Psoas muscle (tissue), 8 donors: Measurements from ENCODE around the gene CPVL. TPM values are rescaled to one million over a fixed set of nuclear protein-coding genes. Genes with fewer than 3 reads are reported as not detected.
A peak's percentile ranks its signal among the peaks of the same experiment; 100 is the strongest.

Experiments used
- ATAC-seq, 4 donors: fragments of 200-7000 bp; cut with Tn5 transposase; one replicate each; pipeline ENCODE4 v1.9.1; 2020; ENCODE audit warnings: moderate library complexity in 3 of 4, mild to moderate bottlenecking in 2 of 4
- DNase-seq, 2 donors: peaks; one replicate each; pipeline ENCODE4 v3.0.0-alpha.2; 2020
- H3K27ac ChIP-seq: fragments of 200-600 bp; one replicate; pipeline ENCODE4 v1.8.0; 2022
- H3K27me3 ChIP-seq, 3 donors: fragments of 200-600 bp in 1 of 3; one replicate each; pipeline versions ENCODE4 v1.6.1 to v1.8.0; 2013 to 2022; ENCODE audit warnings: low read length in 2 of 3, mild to moderate bottlenecking in 2 of 3, moderate library complexity in 1 of 3; ENCODE audit not compliant: insufficient read depth in 3 of 3
- H3K36me3 ChIP-seq, 2 donors: fragments of 200-600 bp in 1 of 2; one replicate each; pipeline versions ENCODE4 v1.6.1 to v1.8.0; 2013 to 2022; ENCODE audit warnings: low read depth in 1 of 2, mild to moderate bottlenecking in 1 of 2, moderate library complexity in 1 of 2; ENCODE audit not compliant: insufficient read depth in 1 of 2
- H3K4me1 ChIP-seq: fragments of 200-600 bp; one replicate; pipeline ENCODE4 v1.8.0; 2022
- H3K4me3 ChIP-seq: fragments of 200-600 bp; one replicate; pipeline ENCODE4 v1.8.0; 2022; ENCODE audit warnings: mild to moderate bottlenecking
- H3K9me3 ChIP-seq: fragments of 200-600 bp; one replicate; pipeline ENCODE4 v1.8.0; 2022
- WGBS, 3 donors: extraction: QIAGEN DNeasy Blood & Tissue Kit; methylation state at CpG; one replicate each; pipeline versions ENCODE4 v1.1.6 to v1.1.7; 2013; 5-methylcytosine and 5-hydroxymethylcytosine counted together
- intact Hi-C, 2 donors: fragments of 100-400 bp; cut with DNase I; formaldehyde crosslinking; loops; one replicate each; pipeline versions ENCODE4 v1.11.0 to v1.14.2; 2022
- polyA plus RNA-seq, 3 donors: library from polyadenylated mRNA; stranded (reverse); fragments of 200-250 nt; gene quantifications; one replicate each; pipeline ENCODE4 v1.2.3, GENCODE V29; 2013
- total RNA-seq, 4 donors: library from RNA; stranded (reverse); fragmentation: NEBNext Ultra II Directional in 2 of 4; extraction: Animal tissue kit (Norgen Biotek cat#: 25700) in 2 of 4; gene quantifications; one replicate each; pipeline versions ENCODE4 v1.2.1 to v1.2.4, GENCODE V29; 2021 to 2023
- TF ChIP-seq, protein P1 (sequence below): fragments of 200-600 bp; IDR thresholded peaks from one replicate; pipeline ENCODE4 v1.8.0; 2022; ENCODE audit warnings: antibody characterized with exemption
- donor health status: healthy with polysubstance abuse.
- donor health status: DM: no; HTN: no; CAD: no; lungs with moderate emphysema.
- donor health status: Bipolar disorder and iron deficiency.
- donor health status: healthy.
- donor health status: DM: yes; HTN: yes; CAD: no.
- donor health status: DM: no; HTN: no; CAD: no.
- donor health status: DM: no; HTN: no; CAD: no.
- donor health status: DM: yes; HTN: yes; CAD: no.

CPVL gene
- total and polyA plus RNA-seq, 7 donors, result 1.6 to 49.6 (median 6.1) TPM

DNA sequence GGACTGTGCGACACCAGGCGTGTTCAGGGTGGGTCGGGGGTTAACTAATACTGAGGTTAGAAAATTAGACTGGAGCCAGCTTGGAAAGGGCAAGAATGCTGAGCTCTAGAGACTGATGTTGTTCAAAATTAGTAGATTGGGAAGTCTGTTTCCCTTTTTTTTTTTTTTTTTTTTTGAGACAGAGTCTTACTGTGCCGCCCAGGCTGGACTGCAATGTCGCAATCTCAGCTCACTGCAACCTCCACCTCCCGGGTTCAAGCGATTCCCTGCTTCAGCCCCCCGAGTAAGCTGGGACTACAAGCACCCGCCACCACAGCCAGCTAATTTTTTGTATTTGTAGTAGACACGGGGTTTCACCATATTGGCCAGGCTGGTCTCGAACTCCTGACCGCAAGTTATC lies 2.7 kb upstream of the CPVL start:
- no peaks in the 10 kb centered on the region for H3K27me3 ChIP-seq
- peaks cover 0 to 4% of the 10 kb centered on the region in 2 donors for H3K36me3 ChIP-seq
- TF ChIP-seq, protein P1, sequence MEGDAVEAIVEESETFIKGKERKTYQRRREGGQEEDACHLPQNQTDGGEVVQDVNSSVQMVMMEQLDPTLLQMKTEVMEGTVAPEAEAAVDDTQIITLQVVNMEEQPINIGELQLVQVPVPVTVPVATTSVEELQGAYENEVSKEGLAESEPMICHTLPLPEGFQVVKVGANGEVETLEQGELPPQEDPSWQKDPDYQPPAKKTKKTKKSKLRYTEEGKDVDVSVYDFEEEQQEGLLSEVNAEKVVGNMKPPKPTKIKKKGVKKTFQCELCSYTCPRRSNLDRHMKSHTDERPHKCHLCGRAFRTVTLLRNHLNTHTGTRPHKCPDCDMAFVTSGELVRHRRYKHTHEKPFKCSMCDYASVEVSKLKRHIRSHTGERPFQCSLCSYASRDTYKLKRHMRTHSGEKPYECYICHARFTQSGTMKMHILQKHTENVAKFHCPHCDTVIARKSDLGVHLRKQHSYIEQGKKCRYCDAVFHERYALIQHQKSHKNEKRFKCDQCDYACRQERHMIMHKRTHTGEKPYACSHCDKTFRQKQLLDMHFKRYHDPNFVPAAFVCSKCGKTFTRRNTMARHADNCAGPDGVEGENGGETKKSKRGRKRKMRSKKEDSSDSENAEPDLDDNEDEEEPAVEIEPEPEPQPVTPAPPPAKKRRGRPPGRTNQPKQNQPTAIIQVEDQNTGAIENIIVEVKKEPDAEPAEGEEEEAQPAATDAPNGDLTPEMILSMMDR, result no peak
- intact Hi-C loops, result no loop called here
- peaks cover 13% of the 10 kb centered on the region for H3K4me1 ChIP-seq
- H3K4me3 ChIP-seq, result no peak overlapping the region
- ATAC-seq (no peak), DNase-seq (no peak)
- 90 to 94% (median 93%) methylated on average over 12 of the region's 12 CpGs for WGBS, 3 donors
- no peak overlapping the region for H3K27ac ChIP-seq
- H3K9me3 ChIP-seq, result no peaks in the 10 kb centered on the region

DNA sequence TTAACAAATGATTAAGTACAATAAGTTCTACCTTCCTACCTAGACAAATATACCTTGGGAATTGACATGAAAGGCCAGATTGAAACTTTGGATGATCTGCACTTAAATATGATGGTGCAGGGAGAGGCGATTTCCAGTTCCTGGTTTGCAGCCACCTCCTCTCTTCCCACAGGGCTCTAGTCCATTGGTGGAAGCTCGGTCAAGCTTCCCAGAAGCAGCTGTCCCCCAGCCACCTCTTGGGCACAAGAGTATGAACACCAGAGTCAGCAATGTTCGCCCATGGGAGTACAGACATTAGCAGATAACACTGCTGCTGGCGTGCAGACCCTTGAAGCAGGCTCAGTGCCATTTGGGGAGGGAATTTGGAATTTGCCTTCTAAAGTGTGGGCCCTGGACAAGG lies 1.5 kb upstream of the CPVL start:
- ATAC-seq, result peak in 3 of 4 donors; percentile 26 to 43 (median 41)
- peak overlapping the region; percentile 68 for H3K27ac ChIP-seq
- no peak for DNase-seq
- H3K4me1 ChIP-seq, result peaks cover 13% of the 10 kb centered on the region
- 41 to 68% (median 52%) methylated on average over 4 of the region's 4 CpGs for WGBS, 3 donors
- H3K36me3 ChIP-seq, result no peaks in the 10 kb centered on the region
- TF ChIP-seq, protein P1, result no peak
- no peaks in the 10 kb centered on the region for H3K9me3 ChIP-seq
- intact Hi-C loops, result no loop called here
- H3K27me3 ChIP-seq, result no peaks in the 10 kb centered on the region
- H3K4me3 ChIP-seq, result no peak overlapping the region

DNA sequence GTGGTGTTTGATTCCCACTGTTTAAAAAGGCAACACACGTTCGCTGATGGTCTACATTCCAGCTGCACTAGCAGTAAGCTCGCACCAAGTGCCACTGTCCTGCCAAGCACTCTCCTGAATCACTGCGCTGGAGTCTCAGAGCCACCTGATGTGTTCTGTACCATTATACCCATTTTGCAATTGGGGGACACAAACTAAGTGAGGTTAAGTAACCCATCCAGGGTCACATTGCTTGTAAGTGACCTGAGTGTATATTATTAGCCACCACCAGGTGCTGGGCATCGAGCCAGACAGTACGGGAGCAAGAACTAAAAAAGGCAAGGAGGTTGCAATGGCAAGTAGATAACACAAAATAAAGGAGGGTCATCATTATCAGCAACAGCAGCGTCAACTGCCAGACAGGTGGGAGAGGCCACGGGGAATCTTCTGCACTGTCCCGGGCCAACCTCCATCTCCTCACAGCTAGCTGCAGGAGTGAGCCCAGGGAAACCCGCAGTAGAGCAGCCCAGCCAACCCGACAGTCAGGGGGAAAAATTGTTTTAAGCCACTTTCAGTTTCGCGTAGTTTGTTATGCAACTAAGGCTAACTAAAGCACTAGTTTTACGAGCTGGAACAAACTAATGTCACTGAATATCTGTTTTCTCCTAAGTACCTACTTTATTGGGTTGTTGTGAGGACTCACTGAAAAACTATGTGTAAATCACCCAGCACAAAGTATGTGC lies 712 bp upstream of the CPVL start:
- intact Hi-C loops, result no loop called here
- DNase-seq, result peak; percentile 67 to 83
- H3K27me3 ChIP-seq, result no peaks in the 10 kb centered on the region

DNA sequence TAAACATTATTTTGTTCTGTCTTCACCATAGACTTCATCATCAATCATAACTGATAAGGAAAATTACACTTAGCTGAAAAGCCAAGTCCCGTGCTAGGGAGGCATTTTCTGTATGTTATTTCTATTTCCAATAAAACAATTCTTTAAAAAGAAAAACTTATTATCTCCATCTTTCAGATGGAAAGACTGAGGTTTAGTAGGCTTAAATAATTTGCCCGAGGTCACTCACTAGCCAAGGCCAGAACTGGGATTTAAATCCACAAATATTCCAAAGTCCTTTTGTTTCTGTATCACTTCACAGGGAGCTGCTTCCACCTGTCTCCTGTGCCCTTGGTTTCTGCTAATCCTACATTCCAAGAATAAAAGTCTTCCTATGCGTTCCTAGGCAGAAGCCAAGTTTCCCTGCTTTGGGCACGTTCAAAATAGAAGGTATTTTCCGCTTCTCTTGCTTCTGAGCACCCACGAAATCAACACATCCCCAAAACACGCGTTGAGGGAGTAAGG lies 732 bp downstream of the CPVL start:
- DNase-seq (no peak), ATAC-seq (no peak)
- Histone ChIP-seq H3K27me3 (no peaks in the 10 kb centered on the region), H3K36me3 (no peaks in the 10 kb centered on the region), H3K9me3 (no peaks in the 10 kb centered on the region), H3K4me1 (peaks cover 13% of the 10 kb centered on the region), H3K27ac (peak overlapping the region; percentile 68), H3K4me3 (peak overlapping the region; percentile 71)
- TF ChIP-seq, protein P1, result no peak
- WGBS, 3 donors, result 21 to 23% (median 22%) methylated on average over 8 of the region's 8 CpGs
- intact Hi-C loops, result no loop called here

More for the DNA sequence above, 712 bp upstream of the CPVL start:
- TF ChIP-seq, protein P1, result peak; percentile 6
- WGBS, 3 donors, result 17 to 24% (median 21%) methylated on average over 14 of the region's 14 CpGs
- H3K9me3 ChIP-seq, result no peaks in the 10 kb centered on the region
- H3K36me3 ChIP-seq, result no peaks in the 10 kb centered on the region
- ATAC-seq, result peak; percentile 88 to 96 (median 94)
- peak overlapping the region; percentile 68 for H3K27ac ChIP-seq
- H3K4me1 ChIP-seq, result peaks cover 13% of the 10 kb centered on the region
- H3K4me3 ChIP-seq, result peak overlapping the region; percentile 71
